Endometrium (tissue), 2 donors: ENCODE measurements around the gene FAM117B.
"Not testable (repeated sequence)": the region's sequence is repeated elsewhere in the genome, so short reads cannot be mapped to it uniquely, and the experiment has no call there.

Experiments used
- FAIRE-seq: peaks from 2 replicates; lab custom pipeline; 2012; peaks lifted over from hg19 to GRCh38; lab: Jason Lieb, UNC
- donor health status: control.
- donor health status: control.

FAM117B gene

DNA sequence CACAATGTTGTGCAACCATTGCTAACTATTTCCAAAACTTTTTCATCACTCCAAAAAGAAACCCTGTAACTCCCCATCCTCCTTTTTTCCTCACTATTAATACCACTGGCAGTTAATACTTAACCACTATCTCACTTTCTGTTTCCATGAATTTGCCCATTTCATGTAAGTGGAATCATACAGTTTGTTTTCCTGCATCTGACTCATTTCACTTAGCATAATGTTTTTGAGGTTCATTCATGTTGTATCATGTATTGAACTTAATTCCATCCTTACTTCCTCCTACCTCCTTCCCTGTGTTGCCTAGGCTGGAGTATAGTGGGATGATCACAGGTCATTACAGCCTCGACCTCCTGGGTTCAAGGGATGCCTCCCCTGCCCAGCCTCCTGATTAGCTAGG is 68.3 kb downstream of the FAM117B start:
- FAIRE-seq = no peak

GRCh38 chr2:202704248-202704647 is 69.5 kb downstream of the FAM117B start:
- no peak for FAIRE-seq

DNA sequence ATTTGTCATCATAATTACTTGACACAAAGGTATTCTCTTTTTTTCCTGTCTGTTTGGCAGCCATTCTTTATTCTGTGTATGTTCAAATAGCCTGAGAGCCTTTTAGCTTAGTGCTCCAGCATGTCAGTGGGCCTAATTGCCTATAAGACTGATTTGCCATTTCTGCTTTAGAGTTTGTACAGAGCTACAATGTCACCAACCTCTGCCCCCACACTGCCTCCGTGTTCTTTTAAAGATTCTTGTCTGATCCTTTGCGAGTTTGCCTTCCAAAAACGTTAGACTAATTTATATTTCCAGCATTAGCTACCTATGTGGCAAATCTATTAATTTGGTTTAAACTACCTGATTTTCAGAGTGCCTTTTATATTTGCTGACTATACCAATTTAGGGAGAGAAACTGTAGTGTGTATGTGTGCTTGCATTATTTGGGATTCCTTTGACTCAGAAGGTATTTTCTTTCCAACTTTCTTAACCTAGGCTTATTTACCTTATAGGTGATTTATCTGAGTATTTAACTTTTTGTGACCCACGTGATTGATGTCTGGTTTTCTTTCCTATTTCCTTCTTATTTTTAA is 70.8 kb downstream of the FAM117B start:
- FAIRE-seq = no peak

DNA sequence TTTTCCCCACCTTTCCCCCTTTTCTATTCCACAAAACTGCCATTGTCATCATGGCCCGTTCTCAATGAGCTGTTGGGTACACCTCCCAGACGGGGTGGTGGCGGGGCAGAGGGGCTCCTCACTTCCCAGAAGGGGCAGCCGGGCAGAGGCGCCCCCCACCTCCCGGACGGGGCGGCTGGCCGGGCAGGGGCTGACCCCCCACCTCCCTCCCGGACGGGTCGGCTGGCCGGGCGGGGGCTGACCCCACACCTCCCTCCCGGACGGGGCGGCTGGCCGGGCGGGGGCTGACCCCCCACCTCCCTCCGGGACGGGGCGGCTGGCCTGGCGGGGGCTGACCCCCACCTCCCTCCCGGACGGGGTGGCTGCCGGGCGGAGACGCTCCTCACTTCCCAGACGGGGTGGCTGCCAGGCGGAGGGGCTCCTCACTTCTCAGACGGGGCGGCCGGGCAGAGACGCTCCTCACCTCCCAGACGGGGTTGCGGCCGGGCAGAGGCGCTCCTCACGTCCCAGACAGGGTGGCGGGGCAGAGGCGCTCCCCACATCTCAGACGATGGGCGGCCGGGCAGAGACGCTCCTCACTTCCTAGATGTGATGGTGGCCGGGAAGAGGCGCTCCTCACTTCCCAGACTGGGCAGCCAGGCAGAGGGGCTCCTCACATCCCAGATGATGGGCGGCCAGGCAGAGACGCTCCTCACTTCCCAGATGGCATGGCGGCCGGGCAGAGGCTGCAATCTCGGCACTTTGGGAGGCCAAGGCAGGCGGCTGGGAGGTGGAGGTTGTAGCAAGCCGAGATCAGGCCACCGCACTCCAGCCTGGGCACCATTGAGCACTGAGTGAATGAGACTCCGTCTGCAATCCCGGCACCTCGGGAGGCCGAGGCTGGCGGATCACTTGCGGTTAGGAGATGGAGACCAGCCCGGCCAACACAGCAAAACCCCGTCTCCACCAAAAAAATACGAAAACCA is 80.5 kb downstream of the FAM117B start:
- FAIRE-seq = not testable (repeated sequence)

GRCh38 chr2:202716114-202716718 is 81.4 kb downstream of the FAM117B start:
- FAIRE-seq = no peak

- no peak for FAIRE-seq
These were observed 82.3 kb downstream of the FAM117B start for GRCh38 chr2:202716953-202717597.

- FAIRE-seq = no peak
These were observed 83.0 kb downstream of the FAM117B start for GRCh38 chr2:202717598-202718310.

DNA sequence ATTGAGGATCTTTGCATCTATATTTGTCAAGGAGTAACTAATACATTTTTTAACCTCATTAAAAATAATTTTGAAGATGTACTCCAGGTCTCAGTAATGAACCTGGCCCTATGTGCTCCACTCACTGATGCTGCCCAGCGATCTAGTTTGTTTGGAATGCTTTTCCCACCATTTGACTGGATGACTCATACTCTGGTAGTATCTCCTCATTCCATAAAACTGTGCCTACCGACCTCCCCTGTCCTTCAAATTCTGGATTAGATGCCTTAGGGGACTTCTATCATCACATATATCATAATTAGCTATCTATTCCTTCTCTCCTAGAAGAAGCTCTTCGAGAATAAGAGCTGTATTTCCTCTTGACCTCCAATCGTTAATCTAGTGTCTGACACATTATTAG is 83.8 kb downstream of the FAM117B start:
- no peak for FAIRE-seq

DNA sequence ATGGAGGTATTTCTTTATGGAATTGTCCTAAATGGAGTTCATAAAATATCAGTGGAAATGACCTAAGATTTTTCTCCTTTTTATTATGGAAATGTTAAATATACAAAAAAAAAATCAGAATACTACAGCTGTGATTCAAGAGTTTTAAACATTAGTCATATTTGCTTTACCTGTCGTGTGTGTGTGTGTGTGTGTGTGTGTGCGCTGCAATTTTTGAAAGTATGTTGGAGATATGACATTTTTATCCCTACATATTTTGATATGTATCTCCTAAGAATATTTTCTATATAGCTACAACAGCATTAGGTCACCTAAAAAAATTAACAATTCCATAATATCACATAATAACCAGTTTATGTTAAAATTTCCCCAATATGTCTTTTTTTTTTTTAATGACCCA is 85.5 kb downstream of the FAM117B start:
- FAIRE-seq = no peak

DNA sequence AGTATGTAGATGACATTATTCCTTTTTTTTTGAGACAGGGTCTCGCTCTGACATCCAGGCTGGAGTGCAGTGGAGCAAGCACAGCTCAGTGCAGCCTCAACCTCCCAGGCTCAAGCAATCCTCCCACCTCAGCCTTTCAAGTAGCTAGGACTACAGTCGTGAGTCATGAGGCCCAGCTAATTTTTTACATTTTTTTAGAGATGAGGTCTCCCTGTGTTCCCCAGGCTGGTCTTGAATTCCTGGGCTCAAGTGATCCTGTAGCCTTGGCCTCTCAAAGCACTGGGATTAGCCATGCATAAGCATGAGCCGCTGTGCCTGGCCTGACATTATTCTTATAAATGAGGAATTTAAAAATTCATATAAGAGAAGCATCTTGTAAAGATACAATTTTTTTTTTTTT is 86.9 kb downstream of the FAM117B start:
- FAIRE-seq = peak; percentile 78

GRCh38 chr2:202723746-202724145 is 89.0 kb downstream of the FAM117B start:
- no peak for FAIRE-seq

DNA sequence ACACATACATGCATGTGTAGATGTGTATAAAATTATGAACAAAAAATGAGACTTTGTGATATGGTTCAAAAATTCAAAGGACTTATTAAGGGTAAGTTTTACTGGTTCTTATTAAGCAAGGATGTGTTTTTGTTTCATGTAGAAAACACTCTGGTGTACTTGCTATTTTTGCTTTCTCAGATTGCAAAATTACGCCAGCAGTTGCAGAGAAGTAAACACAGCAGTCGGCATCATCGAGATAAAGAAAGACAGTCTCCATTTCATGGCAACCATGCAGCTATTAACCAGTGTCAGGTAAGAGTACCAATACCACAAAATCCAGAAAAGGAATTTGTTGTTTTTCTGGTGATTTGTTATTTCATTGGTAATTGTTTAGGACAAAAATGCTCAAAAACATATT is 91.3 kb downstream of the FAM117B start:
- FAIRE-seq = no peak

GRCh38 chr2:202736826-202737225 is 102.1 kb downstream of the FAM117B start:
- no peak for FAIRE-seq

- FAIRE-seq = no peak
These were observed 108.8 kb downstream of the FAM117B start for GRCh38 chr2:202743613-202744012.

DNA sequence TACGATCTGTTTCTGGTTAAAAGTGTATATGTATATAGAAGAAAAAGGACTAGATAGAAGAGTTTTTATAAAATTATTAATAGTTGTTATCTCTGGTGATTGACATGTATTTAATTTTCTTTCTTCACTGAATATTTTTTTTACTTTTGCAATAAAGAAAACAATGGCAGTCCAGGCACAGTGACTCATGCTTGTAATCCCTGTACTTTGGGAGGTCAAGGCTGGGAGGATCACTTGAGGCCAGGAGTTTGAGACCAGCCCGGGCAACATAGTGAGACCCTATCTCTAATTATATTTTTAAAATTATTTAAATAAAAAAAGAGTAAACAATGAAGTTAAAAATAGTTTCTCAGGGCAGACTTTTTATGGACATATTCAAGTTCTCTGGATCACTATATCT is 114.7 kb downstream of the FAM117B start:
- no peak for FAIRE-seq

- no peak for FAIRE-seq
These were observed 116.1 kb downstream of the FAM117B start for GRCh38 chr2:202750763-202751427.

GRCh38 chr2:202752071-202752470 is 117.3 kb downstream of the FAM117B start:
- no peak for FAIRE-seq

- no peak for FAIRE-seq
These were observed 120.2 kb downstream of the FAM117B start for GRCh38 chr2:202754936-202755335.

GRCh38 chr2:202756598-202756997 is 121.8 kb downstream of the FAM117B start:
- FAIRE-seq = no peak

DNA sequence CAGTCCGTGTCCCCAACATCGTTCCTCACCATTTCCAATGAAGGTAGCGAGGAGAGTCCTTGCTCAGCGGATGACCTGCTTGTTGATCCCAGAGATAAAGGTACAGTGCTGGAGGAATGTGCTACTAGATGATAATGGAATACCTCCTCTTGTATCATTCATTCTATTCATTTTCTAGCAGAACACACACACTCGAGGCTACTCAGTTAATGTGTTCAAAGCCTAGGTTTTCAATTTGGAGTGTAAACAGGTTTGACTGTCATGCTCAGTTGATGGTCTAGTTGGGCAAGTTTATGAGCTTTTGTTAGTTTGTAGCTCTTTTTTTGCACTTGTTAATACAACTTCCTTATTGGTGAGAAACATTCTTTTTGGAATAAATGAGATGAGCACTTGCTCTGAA is 122.6 kb downstream of the FAM117B start:
- no peak for FAIRE-seq

- no peak for FAIRE-seq
These were observed 123.4 kb downstream of the FAM117B start for GRCh38 chr2:202758128-202758527.
